ENCODE results near the gene DGCR8.

GRCh38 chr22:20076627-20077172 is 3.3 kb upstream of the DGCR8 start:
- TF ChIP-seq CTCF (IDR thresholded peaks at IDR 0.05; ENCODE audit: low read depth, low read length) (no peak), EZH2phosphoT487 (IDR thresholded peaks at IDR 0.05; ENCODE audit: low read depth) (no peak)

Data from OCI-LY3 (cell line).